HG03196 (cell line): Measurements from ENCODE around the gene DHRSX.
"Not testable (repeated sequence)": the region's sequence is repeated elsewhere in the genome, so short reads cannot be mapped to it uniquely, and the experiment has no call there.

Source experiments
- ATAC-seq: cut with Tn5 transposase; IDR thresholded peaks from one replicate; pipeline ENCODE4 v1.9.1; 2021; ENCODE audit not compliant: unreplicated experiment

Gene DHRSX

GRCh38 chrX:2266445-2267349 lies 234.1 kb downstream of the DHRSX start:
- ATAC-seq, result no peak

- not testable (repeated sequence) for ATAC-seq
Observed at GRCh38 chrX:2265658-2266444, 234.9 kb downstream of the DHRSX start.

DNA sequence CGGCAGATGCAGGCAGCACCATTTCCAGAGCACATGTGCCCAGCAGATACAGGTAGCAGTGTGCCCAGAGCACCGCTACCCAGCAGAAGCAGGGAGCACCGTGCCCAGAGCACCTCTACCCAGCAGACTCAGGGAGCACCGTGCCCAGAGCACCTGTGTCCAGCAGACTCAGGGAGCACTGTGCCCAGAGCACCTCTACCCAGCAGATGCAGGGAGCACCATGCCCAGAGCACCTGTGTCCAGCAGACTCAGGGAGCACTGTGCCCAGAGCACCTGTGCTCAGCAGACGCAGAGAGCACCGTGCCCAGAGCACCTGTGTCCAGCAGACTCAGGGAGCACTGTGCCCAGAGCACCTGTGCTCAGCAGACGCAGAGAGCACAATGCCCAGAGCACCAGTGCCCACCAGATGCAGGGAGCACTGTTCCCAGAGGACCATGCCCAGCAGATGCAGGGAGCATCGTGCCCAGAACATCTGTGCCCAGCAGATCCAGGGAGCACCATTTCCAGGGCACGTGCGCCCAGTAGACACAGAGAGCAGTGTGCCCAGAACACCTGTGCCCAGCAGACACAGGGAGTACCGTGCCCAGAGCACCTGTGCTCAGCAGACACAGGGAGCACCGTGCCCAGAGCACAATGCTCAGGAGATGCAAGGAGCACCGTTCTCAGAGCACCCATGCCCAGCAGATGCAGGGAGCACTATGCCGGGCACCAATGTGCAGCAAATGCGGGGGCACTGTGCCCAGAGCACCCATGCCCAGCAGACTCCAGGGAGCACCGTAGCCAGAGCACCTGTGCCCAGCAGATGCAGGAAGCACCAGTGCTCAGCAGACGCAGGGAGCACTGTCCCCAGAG lies 236.4 kb downstream of the DHRSX start:
- ATAC-seq, result no peak

DNA sequence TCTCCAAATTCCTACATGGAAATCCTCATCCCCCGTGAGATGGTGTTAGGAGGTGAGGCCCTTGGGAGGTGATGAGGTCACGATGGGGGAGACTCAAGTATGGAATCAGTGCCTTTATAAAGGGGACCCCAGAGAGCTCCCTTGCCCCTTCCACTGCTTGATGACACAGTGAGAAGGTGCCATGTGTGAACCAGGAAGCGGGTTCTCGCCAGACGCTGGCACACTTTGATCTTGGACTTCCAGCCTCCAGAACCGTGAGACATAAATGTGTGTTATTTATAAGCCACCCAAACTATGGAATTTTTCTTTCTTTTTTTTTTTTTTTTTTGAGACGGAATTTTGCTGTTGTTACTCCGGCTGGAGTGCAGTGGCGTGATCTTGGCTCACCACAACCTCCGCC lies 237.6 kb downstream of the DHRSX start:
- ATAC-seq, result no peak

- ATAC-seq, result no peak
Observed at GRCh38 chrX:2262668-2263055, 238.1 kb downstream of the DHRSX start.

DNA sequence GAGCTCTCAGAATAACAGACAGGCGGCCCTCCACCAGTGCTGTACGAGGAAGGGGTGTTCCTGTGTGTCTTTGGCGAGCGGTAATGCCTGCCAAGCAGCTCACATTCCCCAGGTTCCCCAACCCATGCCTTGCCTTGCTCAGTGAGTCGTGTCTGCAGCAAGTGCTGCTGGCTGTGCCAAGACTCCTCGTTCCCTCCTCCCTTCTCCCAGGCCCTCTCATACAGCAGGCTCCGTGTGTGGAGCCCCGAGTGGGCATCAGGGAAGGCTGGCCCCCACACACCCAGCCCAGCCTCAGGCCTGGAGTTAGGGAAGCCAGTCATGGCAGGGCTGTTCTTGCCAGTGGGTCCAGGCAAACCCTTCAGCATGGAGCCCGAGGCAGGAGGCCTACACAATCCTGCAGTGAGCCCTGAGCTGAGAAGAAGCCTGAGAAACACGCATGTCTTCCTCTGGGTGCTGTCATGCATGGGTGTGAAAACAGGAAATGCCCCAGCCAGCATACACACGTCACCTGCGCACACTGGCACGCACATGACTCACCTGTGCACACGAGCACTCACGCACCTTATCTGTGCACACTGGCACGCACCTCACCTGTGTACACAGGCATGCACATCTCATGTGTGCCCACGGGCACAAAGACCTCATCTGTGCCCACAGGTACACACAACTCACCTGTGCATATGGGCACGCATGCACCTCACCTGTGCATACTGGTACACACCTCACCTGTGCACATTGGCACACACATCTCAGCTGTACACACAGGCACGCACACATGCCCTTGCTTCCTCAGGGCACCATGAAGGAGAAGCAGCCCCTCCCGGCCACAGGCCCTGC lies 238.7 kb downstream of the DHRSX start:
- no peak for ATAC-seq

GRCh38 chrX:2252331-2253065 lies 248.3 kb downstream of the DHRSX start:
- no peak for ATAC-seq

DNA sequence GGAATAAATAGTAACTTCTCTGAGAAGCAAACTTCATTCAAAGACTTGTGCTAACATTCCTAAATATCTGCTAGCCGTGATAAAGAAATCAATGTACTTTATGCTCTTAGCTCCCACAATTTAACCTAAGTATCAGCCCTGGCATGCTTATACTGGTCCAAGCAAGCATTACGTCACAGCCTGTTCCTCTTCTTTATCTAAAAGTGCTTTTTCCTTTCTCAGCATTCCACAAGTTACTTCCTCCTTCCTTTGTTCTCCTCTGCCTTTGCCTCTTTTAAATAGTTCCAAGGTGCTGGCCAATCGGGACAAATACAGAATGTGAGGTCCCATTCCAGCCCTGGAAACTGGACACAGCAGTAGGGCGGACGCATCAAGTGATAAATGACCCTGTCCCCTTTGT lies 249.6 kb downstream of the DHRSX start:
- no peak for ATAC-seq

DNA sequence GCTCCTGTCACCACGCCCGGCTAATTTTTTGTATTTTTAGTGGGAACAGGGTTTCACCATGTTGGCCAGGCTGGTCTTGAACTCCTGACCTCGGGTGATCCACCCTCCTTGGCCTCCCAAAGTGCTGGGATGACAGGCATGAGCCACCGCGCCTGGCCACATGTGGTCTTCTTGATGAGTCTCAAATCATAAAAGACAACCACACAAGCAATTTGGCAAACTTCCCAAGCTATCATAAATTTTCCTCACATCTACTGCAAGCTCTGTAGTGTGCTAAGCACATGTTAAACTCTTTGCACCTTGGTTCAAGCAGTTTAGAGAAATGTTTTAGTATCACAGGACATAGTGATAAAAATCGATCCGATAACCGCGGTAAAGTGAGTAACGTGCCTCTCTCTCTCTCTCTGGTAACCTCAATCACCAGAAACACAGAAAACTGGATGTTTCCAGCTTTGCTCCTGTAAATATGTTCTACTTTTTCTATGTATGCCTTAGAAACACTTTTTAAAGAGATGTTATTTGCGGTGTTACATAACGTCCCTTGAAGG lies 256.8 kb downstream of the DHRSX start:
- no peak for ATAC-seq

DNA sequence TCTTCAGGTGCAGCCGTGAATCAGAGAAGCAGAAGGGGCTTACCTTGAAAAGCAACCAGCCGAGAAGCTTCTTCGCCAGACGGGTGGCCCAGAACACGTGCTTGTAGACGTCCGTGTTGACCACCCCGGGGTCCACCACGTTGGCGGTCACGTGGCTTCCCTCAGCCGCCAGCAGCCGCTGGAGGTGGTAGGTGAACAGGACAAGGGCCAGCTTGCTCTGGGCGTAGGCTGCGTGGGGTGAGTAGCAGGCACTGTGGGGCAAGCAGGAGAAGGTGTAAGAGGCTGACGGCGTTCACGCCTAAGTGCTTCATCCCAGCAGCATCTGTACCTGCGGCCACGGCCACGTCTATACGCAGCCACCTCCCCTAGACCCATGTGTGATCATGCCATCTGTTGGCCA lies 257.8 kb downstream of the DHRSX start:
- no peak for ATAC-seq

DNA sequence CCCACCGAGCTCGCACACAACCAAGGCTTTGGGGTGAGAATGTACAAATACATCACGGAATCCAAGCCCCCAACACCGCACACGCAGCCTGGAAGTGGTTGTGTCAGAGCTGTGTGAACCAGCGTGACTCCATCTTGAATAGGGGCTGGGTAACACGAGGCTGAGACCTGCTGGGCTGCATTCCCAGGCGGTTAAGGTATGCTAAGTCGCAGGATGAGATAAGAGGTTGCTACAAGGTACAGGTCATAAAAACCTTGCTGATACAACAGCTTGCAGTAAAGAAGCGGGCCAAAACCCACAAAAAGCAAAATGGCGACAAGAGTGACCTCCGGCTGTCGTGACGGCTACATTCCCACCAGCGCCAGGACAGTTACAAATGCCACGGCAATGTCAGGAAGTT lies 258.4 kb downstream of the DHRSX start:
- ATAC-seq, result no peak

DNA sequence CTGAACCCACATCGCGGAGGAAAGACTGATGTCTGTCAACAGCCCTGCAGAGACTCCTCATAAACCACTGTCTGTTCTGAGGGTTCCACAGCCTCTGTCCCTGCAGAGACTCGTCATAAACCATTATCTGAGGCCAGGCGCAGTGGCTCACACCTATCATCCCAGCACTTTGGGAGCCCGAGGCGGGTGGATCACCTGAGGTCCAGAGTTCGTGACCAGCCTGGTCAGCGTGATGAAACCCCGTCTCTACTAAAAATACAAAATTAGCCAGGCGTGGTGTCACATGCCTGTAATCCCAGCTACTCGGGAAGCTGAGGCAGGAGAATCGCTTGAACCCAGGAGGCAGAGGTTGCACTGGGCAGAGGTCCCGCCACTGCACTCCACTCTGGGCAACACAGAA lies 259.3 kb downstream of the DHRSX start:
- not testable (repeated sequence) for ATAC-seq

DNA sequence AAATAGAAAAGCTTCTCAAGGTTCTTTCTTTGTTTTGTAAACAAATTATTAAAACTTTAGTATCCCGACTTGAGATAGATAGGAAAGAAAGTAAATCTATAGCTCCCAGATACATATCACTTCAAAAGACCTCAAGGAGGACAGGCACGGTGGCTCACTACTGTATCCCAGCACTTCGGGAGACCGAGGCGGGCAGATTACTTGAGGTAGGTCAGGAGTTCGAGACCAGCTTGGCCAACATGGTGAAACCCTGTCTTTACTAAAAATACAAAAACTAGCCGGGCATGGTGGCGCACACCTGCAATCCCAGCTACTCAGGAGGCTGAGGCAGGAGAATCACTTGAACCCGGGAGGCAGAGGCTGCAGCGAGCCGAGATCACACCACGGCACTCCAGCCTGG lies 260.0 kb downstream of the DHRSX start:
- ATAC-seq, result not testable (repeated sequence)

DNA sequence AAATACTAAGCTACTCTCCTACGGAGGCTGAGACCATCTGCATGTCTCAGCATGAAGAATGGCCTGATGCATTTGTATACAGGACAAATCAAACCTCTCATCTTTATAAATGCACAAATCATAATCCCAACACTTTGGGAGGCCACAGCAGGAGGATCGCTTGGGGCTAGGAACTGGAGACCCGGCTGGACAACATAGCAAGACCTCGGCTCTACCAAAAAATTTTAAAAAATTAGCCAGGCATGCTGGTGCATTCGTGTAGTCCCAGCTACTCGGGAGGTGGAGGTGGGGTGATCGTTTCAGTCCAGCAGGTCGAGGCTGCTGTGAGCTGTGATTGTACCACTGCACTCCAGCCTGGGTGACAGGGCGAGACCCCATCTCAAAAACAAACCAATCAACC lies 262.8 kb downstream of the DHRSX start:
- no peak for ATAC-seq

- ATAC-seq, result no peak
Observed at GRCh38 chrX:2231570-2232192, 269.1 kb downstream of the DHRSX start.

DNA sequence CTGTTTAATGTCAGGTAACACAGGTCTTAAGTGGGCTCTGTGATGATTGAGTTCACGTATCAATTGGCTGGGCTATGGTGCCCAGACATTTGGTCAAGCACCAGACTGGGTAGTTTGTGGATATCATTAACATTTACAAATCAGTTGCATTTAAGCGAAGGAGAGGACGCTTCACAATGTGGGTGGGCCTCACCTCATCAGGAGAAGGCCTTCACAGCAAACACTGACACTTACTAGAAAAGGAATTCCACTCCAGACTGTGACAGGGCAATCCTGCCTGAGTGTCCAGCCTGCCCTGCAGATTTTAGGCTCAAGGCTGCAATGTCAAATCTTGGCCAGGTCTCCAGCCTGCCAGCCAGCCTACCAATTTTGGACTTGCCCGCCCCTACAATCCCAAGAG lies 270.3 kb downstream of the DHRSX start:
- ATAC-seq, result no peak

GRCh38 chrX:2228536-2228935 lies 272.2 kb downstream of the DHRSX start:
- no peak for ATAC-seq

GRCh38 chrX:2226906-2227656 lies 273.7 kb downstream of the DHRSX start:
- no peak for ATAC-seq
